GM19463 (cell line): Measurements from ENCODE around the gene BLOC1S4.
"Not testable (repeated sequence)": the region's sequence is repeated elsewhere in the genome, so short reads cannot be mapped to it uniquely, and the experiment has no call there.

Experiments used
- ATAC-seq: cut with Tn5 transposase; IDR thresholded peaks from one replicate; pipeline ENCODE4 v1.9.1; 2021; ENCODE audit warnings: mild to moderate bottlenecking, moderate library complexity; ENCODE audit not compliant: unreplicated experiment

BLOC1S4 gene, protein sequence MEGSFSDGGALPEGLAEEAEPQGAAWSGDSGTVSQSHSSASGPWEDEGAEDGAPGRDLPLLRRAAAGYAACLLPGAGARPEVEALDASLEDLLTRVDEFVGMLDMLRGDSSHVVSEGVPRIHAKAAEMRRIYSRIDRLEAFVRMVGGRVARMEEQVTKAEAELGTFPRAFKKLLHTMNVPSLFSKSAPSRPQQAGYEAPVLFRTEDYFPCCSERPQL

DNA sequence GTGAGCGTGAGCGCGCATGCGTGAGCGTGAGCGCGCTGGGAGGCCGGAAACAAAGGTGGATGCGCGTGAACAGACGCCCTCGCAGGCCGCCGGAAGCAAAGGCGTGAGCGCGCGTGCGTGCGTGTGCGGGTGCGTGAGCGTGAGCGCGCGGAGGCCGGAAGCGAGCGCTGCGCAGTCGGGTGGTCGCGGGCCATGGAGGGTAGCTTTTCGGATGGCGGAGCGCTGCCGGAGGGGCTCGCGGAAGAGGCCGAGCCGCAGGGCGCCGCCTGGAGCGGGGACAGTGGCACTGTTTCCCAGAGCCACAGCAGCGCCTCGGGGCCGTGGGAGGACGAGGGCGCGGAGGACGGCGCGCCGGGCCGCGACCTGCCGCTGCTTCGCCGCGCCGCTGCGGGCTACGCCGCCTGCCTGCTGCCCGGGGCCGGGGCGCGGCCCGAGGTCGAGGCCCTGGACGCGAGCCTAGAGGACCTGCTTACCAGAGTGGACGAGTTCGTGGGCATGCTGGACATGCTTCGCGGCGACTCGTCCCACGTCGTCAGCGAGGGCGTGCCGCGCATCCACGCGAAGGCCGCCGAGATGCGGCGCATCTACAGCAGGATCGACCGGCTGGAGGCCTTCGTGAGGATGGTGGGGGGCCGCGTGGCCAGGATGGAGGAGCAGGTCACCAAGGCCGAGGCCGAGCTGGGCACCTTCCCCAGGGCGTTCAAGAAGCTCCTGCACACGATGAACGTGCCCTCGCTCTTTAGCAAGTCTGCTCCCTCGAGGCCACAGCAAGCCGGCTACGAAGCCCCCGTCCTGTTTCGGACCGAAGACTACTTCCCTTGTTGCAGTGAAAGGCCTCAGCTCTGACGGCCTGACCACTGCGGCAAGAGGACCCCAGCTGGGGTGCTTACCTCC is at the start of gene BLOC1S4:
Gene BLOC1S4, plus strand, starts transcription at position 157 of the 894 bp plus-strand sequence. Its CDS starts 36 bp downstream, at position 193.
- peak; percentile 85 for ATAC-seq

DNA sequence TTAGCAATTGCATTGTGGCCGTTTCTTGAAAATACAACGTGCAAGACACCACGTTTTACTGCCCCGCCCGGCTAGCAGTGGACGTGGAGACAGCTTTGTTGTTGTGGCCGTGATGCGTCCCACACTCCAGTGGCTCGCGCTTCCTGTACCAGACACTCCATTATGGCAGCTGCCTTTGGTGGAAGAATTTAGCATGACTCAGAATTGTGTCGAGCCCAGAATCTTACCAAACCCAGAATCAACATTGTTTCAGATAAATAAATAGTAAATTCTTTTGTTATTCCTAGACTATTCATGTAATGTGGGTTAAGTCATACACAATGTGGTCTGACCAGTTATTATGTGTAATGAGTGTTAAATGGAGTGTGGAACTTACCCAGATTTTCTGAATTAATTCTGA is 47.6 kb upstream of the BLOC1S4 start:
- ATAC-seq: no peak

DNA sequence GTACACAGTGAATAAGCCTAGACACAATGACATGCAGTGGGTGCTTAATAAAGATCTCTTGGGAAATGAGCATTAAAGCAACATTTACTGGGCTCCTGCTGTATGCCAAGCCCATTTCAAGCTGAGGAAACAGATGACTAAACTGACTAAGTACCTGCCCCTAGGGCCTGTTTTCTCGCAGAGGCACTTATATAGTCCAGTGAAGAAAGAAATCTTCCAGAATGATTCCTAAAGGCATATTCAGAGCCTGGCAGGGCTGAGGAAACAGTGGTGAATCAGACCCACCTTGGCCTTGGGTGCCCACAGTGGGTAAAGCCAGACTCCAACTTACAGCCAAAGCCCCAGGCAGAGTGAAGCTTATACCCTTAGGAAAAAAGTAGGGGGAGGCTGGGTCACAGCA is 44.3 kb upstream of the BLOC1S4 start:
- ATAC-seq: no peak

DNA sequence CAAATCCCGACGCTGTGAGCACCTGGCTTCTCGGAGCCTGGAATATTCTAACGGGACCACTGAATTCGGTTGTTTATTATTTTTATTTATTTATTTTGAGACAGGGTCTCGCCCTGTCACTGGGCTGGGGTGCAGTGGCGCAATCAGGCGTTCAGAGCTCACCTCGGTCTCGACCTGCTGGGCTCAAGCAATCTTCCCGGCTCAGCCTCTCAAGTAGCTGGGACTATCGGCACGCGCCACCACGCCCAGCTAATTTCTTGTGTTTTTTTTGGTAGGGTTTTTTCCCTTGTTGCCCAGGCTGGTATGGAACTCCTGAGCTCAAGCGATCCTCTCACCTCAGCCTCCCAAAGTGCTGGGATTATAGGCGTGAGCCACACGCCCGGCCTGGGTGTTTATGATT is 43.8 kb upstream of the BLOC1S4 start:
- no peak for ATAC-seq

DNA sequence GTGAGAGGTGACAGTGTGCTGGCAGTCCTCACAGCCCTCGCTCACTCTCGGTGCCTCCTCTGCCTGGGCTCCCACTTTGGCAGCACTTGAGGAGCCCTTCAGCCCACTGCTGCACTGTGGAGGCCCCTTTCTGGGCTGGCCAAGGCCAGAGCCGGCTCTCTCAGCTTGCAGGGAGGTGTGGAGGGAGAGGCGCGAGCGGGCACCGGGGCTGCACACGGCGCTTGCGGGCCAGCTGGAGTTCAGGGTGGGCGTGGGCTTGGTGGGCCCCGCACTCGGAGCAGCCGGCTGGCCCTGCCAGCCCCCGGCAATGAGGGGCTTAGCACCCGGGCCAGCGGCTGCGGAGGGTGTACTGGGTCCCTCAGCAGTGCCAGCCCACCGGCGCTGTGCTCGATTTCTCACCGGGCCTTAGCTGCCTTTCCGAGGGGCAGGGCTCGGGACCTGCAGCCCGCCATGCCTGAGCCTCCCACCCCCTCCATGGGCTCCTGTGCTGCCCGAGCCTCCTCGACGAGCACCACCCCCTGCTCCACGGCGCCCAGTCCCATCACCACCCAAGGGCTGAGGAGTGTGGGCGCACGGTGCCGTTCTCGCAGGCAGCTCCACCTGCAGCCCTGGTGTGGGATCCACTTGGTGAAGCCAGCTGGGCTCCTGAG is 43.3 kb upstream of the BLOC1S4 start:
- ATAC-seq: not testable (repeated sequence)

DNA sequence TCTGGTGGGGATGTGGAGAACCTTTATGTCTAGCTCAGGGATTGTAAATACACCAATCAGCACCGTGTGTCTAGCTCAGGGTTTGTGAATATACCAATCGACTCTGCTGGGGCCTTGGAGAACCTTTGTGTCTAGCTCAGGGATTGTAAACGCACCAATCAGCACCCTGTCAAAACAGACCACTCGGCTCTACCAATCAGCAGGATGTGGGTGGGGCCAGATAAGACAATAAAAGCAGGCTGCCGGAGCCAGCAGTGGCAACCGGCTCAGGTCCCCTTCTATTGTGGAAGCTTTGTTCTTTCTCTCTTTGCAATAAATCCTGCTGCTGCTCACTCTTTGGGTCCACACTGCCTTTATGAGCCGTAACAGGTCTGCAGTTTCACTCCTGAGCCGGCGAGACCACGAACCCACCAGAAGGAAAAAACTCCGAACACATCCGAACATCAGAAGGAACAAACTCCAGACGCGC is 42.7 kb upstream of the BLOC1S4 start:
- not testable (repeated sequence) for ATAC-seq

DNA sequence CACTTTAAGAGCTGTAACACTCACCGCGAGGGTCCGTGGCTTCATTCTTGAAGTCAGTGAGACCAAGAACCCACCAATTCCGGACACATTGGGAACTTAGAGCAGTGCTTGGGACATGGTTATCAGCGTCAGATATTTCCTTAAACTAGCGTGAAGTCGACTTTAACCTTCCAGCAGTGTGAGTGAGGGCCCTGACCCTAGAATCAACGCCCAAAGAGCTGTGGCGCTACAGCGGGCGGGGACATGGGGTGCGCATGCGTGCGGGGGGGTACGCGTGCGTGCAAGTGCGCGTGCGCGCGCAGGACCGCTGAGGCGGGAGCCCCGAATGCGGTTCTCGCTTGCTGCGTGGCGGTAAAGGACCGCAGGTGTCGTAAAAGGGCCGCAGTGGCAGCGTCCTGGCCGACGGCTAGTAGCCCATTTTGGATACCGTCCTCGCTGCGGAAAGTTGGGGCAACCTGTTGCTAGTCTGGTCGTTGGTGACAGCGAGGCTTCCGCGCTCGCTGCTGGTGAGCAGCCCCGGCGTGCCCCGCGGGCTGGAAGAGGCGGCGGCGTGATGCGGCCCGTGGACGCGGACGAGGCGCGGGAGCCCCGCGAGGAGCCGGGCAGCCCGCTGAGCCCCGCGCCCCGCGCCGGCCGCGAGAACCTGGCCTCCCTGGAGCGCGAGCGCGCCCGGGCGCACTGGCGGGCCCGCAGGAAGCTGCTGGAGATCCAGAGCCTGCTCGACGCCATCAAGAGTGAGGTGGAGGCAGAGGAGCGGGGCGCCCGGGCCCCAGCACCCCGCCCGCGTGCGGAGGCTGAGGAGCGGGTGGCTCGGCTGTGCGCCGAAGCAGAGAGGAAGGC is 42.1 kb upstream of the BLOC1S4 start:
- peak; percentile 68 for ATAC-seq

DNA sequence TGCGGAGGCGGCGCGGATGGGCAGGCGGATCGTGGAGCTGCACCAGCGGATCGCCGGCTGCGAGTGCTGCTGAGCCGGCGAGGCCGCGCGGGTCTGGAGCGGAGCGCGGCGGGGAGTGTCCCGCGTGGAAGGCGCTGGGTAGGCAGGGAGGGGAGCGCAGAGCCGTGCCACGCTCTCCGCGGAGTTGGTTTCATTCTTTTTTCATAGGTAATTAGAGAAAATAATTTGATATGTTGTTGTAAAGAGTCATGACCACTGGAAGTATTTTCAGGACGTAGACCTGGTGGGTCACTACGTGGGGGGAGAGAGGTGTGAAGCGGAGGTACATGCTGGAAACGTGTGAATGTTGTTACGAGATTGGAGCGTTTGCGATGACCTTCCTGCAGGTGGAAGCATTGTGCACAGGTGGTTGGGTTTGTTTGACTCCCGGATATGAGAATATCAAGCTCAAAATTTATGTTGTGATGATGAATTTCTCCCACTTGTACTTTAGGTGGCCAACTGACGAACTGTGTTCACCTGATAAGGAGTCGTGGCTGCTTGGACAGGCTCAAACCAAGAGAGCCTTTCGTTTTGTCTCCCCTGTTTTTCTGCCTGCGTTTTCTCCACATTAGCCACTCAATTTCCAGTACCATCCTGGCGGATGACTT is 41.3 kb upstream of the BLOC1S4 start:
- ATAC-seq: peak; percentile 44

DNA sequence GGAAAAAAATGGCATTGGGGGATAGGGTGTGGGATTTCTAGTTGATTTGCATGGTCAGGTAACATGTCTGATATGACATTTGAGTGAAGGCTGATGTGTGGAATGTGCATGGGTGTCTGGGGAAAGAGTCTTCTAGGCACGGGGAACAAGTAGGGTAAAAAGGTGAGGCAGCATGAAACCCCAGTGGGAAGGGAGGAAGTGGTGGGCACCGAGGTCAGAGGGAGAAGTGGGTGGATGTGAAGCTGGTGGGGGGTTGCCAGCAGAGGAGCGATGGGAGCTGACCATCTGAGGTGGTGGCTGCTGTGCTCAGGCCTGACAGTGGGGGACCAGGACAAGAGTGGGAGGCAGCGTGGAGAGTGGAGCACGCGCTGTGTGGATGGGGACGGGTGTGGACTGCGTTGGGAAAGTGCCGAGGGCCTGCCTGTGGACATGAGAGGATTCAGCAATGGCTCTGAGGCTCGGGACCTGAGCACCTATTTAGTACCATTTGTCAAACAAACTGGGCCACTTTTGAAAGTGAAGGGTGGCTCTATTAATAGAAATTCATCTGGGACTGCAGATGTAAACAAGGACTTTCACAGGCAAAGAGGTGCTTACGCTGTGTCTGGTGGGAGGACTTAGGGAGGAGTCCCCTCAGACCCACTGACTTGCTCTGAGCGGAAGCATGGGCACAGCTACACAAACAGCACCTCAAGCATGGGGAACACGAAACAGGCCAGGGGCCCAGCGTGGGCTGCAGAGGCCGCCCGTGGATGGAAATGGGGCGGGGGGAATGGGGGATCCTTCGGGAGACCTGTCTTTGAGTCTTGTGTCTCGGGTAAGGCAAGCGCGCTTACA is 39.0 kb upstream of the BLOC1S4 start:
- ATAC-seq: no peak

DNA sequence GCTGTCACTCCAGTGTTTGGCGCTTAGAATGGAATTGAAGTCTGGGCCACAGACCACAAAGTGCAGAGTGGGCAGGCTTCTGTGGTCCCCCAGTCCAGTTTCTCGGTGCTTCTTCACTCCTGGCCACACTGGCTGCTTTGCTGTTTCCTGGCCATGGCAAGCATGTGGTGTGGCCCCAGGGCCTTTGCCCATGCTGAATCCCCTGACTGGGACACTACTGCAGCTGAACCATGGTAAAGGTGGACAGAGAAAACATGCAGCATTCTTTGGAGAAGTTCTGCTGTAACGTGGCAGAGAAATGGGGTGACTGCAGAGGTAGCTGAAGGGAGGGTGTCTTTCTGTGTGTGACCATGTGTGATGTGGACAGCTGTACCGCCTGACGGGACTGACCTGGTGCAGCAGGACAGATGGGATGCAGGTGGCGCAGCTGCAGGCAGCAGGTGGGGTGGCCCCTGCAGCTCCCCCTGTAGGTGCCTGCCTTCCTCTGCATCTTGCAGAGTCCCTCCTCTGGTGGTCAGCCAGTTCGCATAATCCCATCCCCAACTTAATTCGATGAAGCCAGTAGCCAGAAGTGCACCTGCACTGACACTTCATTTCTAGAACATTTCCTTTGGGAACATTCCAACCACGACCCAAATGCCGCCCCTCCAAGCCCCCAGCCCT is 35.5 kb upstream of the BLOC1S4 start:
- ATAC-seq: no peak

DNA sequence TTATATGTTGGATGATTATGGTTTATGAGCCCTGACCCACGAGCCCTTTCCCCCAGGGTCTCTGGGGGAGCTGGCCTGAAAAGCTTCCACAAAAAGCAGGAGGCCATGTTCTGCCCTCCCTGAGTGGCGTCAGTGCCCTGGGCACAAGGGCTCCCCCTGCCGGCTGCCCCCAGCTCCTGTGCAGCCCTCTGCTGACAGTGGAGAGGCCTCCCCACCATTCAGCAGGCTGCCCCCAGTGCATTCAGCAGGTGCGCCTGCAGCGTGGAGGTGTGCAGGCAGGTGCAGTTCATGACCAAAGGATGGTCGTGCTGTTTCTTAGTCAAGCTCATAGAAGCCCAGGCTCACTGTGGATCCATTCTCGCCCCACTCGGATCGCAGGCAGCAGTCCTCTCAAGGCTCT is 34.8 kb upstream of the BLOC1S4 start:
- no peak for ATAC-seq

DNA sequence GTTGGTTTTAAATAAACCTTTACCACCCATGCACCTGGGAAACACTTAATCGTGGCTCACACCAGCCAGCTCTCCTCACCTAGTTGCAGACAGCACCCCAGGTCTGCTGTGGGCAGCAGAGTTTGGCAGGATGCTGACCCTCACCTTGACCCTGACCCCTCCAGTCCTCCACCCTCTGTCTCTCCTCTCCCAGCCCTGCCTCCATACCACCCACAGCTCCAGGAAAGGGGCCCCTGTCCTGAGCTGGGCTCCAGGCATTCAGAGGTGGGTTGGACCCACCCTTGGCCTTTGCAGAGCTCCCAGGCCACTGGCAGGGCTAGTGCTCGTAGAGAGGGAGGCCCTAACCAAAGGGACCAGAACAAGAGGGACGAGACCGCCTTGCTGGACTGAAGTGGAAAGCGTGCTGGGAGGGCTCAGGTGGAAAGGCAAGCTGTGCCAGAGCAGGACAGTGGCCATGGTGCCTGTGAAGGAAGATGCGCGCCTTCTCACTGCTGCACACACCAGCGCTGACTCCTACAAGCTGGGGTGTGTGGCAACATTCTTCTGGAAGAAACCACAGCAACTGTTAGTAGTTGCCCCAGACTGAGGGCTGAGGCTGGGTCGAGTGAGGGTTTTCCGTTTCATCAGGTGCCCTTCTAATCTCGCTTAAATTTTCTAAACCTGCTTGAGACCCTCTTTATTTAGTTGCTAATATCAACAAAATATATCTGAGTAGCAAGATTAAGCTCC is 32.9 kb upstream of the BLOC1S4 start:
- ATAC-seq: no peak

DNA sequence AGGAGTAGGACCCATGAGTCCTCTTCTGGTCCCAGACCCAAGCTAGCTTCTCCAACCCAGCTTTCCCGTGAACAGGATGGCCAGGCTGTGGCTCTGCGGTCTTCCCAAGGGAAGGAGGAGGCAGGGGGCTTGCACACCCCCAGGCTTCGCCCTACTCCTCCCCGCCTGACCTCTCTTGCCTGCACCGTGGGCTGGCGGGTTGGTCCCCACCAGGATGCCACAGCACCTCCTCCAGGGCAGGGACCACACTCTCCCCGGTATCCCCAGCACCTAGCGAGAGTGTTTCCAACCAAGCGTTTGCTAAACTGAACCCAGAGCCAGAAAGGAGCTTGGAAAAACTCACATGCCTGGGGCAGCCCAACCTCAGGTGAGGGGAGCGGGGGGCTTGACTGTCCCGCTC is 31.3 kb upstream of the BLOC1S4 start:
- no peak for ATAC-seq

DNA sequence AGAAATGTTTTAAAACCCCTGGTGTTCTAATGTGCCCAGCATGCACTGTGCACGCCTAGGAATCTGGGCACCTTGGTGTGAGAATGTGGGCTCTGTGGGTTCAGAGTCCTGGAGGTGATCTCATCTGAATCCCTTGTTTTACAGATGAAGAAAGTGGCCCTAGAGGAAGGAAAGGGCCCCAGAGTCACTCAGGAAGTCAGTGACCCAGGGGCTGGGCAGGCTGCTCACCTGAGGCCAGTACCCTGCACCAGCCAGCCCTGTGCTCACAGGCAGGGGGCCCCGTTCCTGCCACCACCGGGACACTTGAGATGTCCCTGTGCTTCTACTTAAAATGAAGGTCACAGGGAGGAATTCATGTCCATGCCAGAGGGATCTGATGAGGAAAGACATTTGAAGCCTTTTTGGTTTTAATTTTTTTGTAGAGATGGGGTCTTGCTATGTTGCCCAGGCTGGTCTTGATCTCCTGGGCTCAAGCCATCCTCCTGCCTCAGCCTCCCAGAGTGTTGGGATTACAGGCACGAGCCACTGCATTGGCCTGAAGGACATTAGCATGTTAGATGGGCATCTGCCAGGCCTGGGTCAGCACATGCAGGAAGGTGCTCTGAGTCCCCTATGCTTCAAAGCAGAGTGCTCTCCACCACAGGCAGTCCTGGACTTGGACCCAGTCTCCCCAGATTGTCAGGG is 29.7 kb upstream of the BLOC1S4 start:
- ATAC-seq: no peak

DNA sequence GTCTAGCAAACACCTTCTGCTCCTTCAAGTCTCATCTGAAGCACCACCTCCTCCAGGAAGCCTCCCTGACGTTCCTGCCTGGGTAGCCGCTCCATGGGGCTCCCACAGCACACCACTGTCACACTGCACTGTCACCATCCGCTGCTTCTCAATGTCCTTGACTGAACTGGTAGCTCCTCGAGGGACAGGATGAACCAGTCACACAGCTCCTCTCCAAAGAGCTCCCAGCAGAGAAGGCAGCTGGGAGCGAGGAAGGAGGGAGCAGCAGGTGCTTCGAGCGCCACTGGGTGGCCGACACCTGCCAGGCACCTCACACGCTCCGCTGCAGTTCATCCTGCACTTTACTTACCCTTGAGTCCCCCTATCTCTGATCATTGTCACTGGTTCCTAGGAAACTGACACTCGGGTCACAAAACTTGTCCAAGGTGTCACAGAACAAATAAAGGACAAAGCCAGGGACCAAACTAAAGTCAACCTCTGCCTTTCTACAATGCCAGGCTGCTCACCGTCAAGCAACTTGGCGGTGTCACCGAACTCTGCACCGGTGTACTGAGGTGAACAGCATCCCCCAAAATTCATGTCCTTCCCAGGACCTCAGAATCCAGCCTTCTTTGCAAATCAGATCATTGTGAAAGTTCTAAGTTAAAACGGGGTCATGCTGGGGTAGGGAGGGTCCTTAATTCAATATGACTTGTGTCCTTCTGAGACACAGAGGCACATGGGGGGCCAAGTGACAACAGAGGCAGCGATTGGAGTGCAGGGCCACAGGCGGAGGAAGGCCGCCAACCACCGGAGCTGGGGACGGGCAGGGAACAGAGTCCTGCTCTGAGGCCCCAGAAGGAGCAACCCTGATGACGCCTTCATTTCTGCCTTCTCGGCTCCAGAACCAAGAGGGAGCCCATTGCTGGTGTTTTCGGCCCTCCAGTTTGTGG is 27.8 kb upstream of the BLOC1S4 start:
- ATAC-seq: no peak

DNA sequence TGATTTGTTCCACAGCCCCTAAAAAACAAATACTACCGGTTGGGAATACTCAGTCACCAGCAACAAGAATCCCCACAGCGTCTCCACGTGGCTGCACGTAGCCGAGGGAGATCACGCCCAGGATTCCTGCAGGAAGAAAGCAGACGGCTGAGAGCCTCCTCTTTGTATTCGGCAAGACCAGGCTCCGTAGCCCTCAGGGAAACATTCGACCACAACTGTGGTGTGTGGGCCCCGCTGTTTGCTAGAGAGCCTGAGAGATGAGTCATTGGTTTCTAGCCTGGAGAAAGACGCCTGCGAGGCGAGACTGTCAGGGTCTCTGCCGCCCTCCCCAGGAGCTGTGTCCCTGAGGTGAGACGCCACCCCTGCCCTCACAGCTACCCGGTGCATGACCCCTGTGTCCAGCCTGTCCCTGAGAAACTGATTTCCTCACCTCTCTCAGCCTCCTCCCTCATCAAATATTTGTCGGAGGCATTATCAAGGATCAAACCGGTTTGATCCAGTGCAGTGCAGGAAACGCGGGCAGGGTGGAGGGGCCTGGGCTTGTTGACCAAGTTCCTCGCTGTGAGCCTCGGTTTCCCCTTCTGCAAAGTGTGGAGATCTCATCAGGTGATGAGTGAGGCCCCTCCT is 27.0 kb upstream of the BLOC1S4 start:
- peak; percentile 95 for ATAC-seq
